Activated naive CD8-positive, alpha-beta T cell treated with anti-CD3 and anti-CD28 coated beads for 36 hours (primary cell): ENCODE results near the gene PIGH. TPM values are rescaled to one million over a fixed set of nuclear protein-coding genes. Genes with fewer than 3 reads are reported as not detected.
A peak's percentile ranks its signal among the peaks of the same experiment; 100 is the strongest.

Experiments used
- DNase-seq: peaks from one replicate; pipeline ENCODE4 v3.0.0; 2021
- H3K27ac Mint-ChIP-seq: one replicate; pipeline ENCODE4 v1.8.0; 2022; ENCODE audit warnings: mild to moderate bottlenecking, moderate library complexity, mixed read lengths
- H3K27me3 Mint-ChIP-seq: one replicate; pipeline ENCODE4 v1.8.0; 2022; ENCODE audit warnings: mild to moderate bottlenecking, mixed read lengths
- H3K36me3 Mint-ChIP-seq: one replicate; pipeline ENCODE4 v1.8.0; 2021; ENCODE audit warnings: mild to moderate bottlenecking, mixed read lengths
- H3K4me1 Mint-ChIP-seq: one replicate; pipeline ENCODE4 v1.8.0; 2021; ENCODE audit warnings: mixed read lengths
- H3K4me3 Mint-ChIP-seq: one replicate; pipeline ENCODE4 v1.8.0; 2022; ENCODE audit warnings: mild to moderate bottlenecking, moderate library complexity, mixed read lengths
- H3K9me3 Mint-ChIP-seq: one replicate; pipeline ENCODE4 v1.8.0; 2022; ENCODE audit warnings: mixed read lengths
- total RNA-seq, 2 experiments: library from RNA; stranded (reverse); gene quantifications; one replicate each; pipeline ENCODE4 v1.2.3, GENCODE V29; 2021

PIGH gene
- total RNA-seq, 2 experiments from 2014 or later: 17.5 to 18.2 TPM

GRCh38 chr14:67572608-67573007 lies 27.5 kb downstream of the PIGH start:
- H3K36me3 Mint-ChIP-seq: no peaks in the 10 kb centered on the region
- H3K4me1 Mint-ChIP-seq: peaks cover 3% of the 10 kb centered on the region
- H3K27ac Mint-ChIP-seq: no peak overlapping the region
- no peak overlapping the region for H3K4me3 Mint-ChIP-seq
- no peaks in the 10 kb centered on the region for H3K9me3 Mint-ChIP-seq
- H3K27me3 Mint-ChIP-seq: no peaks in the 10 kb centered on the region
- no peak for DNase-seq

DNA sequence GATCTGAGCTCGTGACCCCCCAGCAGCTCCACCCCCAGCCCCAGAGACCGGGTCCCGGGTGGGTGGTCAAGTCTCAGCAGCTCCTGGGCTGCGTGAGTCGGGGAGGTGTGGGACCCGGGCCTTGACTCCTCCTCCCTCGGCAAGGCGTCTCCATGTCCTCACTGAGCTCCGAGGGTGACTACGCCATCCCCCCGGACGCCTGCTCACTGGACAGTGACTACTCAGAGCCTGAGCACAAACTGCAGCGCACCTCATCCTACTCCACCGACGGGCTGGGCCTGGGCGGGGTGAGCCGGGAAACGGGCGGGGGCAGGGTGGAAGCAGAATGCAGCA lies 28.1 kb downstream of the PIGH start:
- Mint-ChIP-seq H3K27ac (no peak overlapping the region), H3K4me1 (peaks cover 3% of the 10 kb centered on the region), H3K9me3 (no peaks in the 10 kb centered on the region), H3K27me3 (no peaks in the 10 kb centered on the region), H3K4me3 (no peak overlapping the region), H3K36me3 (no peaks in the 10 kb centered on the region)
- DNase-seq: no peak

- H3K27me3 Mint-ChIP-seq: no peaks in the 10 kb centered on the region
- peak; percentile 64 for DNase-seq
- no peaks in the 10 kb centered on the region for H3K9me3 Mint-ChIP-seq
- no peak overlapping the region for H3K4me3 Mint-ChIP-seq
- H3K4me1 Mint-ChIP-seq: peaks cover 3% of the 10 kb centered on the region
- no peak overlapping the region for H3K27ac Mint-ChIP-seq
- no peaks in the 10 kb centered on the region for H3K36me3 Mint-ChIP-seq
These were observed 28.6 kb downstream of the PIGH start for GRCh38 chr14:67571275-67571990.

DNA sequence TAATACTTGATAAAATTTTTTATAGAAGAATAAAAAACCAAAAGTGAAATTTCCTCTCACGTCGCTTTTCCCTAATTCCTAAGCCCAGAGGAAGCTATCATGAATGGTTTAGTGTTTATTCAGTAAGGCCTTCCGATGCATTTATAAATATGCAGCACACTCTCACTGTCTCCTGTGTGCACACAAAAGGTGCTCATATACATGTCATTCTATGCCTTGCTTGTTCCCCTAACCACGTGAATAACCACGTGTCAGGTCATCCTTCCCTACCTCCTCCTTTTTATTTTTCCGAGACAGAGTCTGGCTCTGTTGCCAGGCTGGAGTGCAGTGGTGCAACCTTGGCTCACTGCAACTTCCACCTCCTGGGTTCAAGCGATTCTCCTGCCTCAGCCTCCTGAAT lies 29.6 kb downstream of the PIGH start:
- Mint-ChIP-seq H3K27me3 (no peaks in the 10 kb centered on the region), H3K4me1 (peaks cover 3% of the 10 kb centered on the region), H3K4me3 (no peak overlapping the region), H3K27ac (no peak overlapping the region), H3K36me3 (no peaks in the 10 kb centered on the region), H3K9me3 (no peaks in the 10 kb centered on the region)
- DNase-seq: no peak

DNA sequence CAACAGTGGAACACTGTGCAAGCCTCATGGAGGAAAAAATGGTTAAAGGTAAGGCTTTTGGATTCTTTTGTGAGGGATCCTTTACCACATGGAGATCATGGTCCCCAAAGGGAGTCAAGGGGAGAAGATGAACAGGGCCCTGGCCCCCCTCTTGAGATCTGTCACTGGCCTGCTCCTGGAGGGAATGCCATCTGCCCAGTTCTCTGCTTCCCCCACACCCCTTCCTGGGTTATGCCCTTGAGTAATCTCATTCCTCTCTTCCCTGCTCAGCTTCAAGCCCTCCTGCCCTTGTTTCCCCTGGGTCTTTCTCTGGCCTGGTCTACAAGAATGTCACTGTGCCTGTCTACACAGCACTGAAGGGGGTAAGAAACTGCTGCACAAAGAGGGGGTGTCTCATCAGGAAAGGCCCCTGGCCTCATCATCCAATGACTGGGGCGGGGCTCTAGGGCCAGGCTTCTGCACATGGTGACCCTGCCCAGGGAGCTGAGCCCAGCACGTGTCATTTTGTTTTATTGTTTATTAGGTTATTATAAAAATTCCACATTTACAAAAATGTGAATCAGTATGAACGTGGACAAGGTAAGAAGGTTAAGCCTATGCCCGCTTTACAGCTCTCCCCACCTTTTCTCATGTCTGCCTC lies 30.3 kb downstream of the PIGH start:
- Mint-ChIP-seq H3K27me3 (no peaks in the 10 kb centered on the region), H3K36me3 (no peaks in the 10 kb centered on the region), H3K4me3 (no peak overlapping the region), H3K4me1 (peaks cover 3% of the 10 kb centered on the region), H3K27ac (no peak overlapping the region), H3K9me3 (no peaks in the 10 kb centered on the region)
- DNase-seq: no peak

GRCh38 chr14:67569011-67569650 lies 30.9 kb downstream of the PIGH start:
- no peak overlapping the region for H3K4me3 Mint-ChIP-seq
- no peak overlapping the region for H3K27ac Mint-ChIP-seq
- peaks cover 3% of the 10 kb centered on the region for H3K4me1 Mint-ChIP-seq
- DNase-seq: no peak
- no peaks in the 10 kb centered on the region for H3K36me3 Mint-ChIP-seq
- no peaks in the 10 kb centered on the region for H3K27me3 Mint-ChIP-seq
- no peaks in the 10 kb centered on the region for H3K9me3 Mint-ChIP-seq

- Mint-ChIP-seq H3K9me3 (no peaks in the 10 kb centered on the region), H3K4me1 (peaks cover 3% of the 10 kb centered on the region), H3K4me3 (no peak overlapping the region), H3K27me3 (no peaks in the 10 kb centered on the region), H3K36me3 (no peaks in the 10 kb centered on the region), H3K27ac (no peak overlapping the region)
- DNase-seq: no peak
These were observed 32.4 kb downstream of the PIGH start for GRCh38 chr14:67567654-67568053.

GRCh38 chr14:67566908-67567307 lies 33.2 kb downstream of the PIGH start:
- no peaks in the 10 kb centered on the region for H3K9me3 Mint-ChIP-seq
- H3K4me3 Mint-ChIP-seq: no peak overlapping the region
- no peaks in the 10 kb centered on the region for H3K27me3 Mint-ChIP-seq
- H3K36me3 Mint-ChIP-seq: no peaks in the 10 kb centered on the region
- peaks cover 3% of the 10 kb centered on the region for H3K4me1 Mint-ChIP-seq
- DNase-seq: no peak
- no peak overlapping the region for H3K27ac Mint-ChIP-seq

DNA sequence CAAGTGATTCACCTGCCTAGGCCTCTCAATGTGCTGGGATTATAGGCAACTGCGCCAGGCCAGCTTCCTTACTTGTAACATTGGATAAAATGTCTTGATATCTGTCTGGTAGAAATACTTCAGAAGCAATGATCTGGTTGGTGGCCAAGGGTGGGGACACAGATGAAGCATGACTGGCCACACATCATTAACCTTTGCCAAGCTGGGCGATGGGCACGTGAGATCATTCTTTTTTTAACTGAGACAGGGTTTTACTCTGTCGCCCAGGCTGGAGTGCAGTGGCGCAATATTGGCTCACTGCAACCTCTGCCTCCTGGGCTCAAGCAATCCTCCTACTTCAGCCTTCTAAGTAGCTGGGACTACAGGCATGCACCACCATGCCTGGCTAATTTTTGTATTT lies 35.8 kb downstream of the PIGH start:
- H3K27me3 Mint-ChIP-seq: no peaks in the 10 kb centered on the region
- H3K9me3 Mint-ChIP-seq: no peaks in the 10 kb centered on the region
- H3K27ac Mint-ChIP-seq: no peak overlapping the region
- DNase-seq: no peak
- H3K4me3 Mint-ChIP-seq: no peak overlapping the region
- H3K36me3 Mint-ChIP-seq: no peaks in the 10 kb centered on the region
- H3K4me1 Mint-ChIP-seq: no peaks in the 10 kb centered on the region

GRCh38 chr14:67562776-67563150 lies 37.3 kb downstream of the PIGH start:
- Mint-ChIP-seq H3K36me3 (no peaks in the 10 kb centered on the region), H3K4me1 (no peaks in the 10 kb centered on the region), H3K27me3 (no peaks in the 10 kb centered on the region), H3K4me3 (no peak overlapping the region), H3K9me3 (no peaks in the 10 kb centered on the region), H3K27ac (no peak overlapping the region)
- DNase-seq: no peak

- Mint-ChIP-seq H3K36me3 (no peaks in the 10 kb centered on the region), H3K4me1 (no peaks in the 10 kb centered on the region), H3K9me3 (no peaks in the 10 kb centered on the region), H3K4me3 (no peak overlapping the region), H3K27me3 (no peaks in the 10 kb centered on the region), H3K27ac (no peak overlapping the region)
- no peak for DNase-seq
These were observed 37.9 kb downstream of the PIGH start for GRCh38 chr14:67562025-67562775.

- H3K27me3 Mint-ChIP-seq: no peaks in the 10 kb centered on the region
These were observed 40.4 kb downstream of the PIGH start for GRCh38 chr14:67559639-67560038.

GRCh38 chr14:67557656-67558055 lies 42.4 kb downstream of the PIGH start:
- no peak overlapping the region for H3K4me3 Mint-ChIP-seq
- H3K27me3 Mint-ChIP-seq: no peaks in the 10 kb centered on the region
- H3K9me3 Mint-ChIP-seq: no peaks in the 10 kb centered on the region
- H3K27ac Mint-ChIP-seq: no peak overlapping the region
- H3K4me1 Mint-ChIP-seq: peaks cover 1% of the 10 kb centered on the region
- H3K36me3 Mint-ChIP-seq: no peaks in the 10 kb centered on the region
- DNase-seq: no peak

More at GRCh38 chr14:67559639-67560038, 40.4 kb downstream of the PIGH start:
- Mint-ChIP-seq H3K9me3 (no peaks in the 10 kb centered on the region), H3K4me1 (peaks cover 1% of the 10 kb centered on the region), H3K36me3 (no peaks in the 10 kb centered on the region), H3K4me3 (no peak overlapping the region), H3K27ac (no peak overlapping the region)
- DNase-seq: no peak

DNA sequence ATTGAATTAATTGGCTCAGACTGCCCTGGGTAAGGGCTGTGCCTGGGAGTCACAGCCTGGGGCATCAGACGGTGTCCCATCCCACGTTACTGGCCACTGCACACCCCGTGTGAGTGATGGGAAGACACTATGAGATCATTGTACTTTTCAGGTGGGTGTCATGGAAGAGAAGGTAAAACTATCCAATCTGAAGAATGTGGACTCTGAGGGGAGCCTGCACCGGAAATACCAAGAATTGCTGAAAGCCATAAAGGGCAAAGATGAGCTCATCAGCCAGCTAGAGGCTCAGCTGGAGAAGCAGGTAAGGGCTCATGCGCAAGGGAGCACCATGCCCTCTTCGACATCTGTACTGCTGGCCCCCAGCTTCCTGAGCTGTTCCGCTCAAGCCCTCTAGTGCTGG lies 43.0 kb downstream of the PIGH start:
- DNase-seq: no peak
- Mint-ChIP-seq H3K4me3 (no peak overlapping the region), H3K27me3 (no peaks in the 10 kb centered on the region), H3K4me1 (peaks cover 1% of the 10 kb centered on the region), H3K27ac (no peak overlapping the region), H3K36me3 (no peaks in the 10 kb centered on the region), H3K9me3 (no peaks in the 10 kb centered on the region)

DNA sequence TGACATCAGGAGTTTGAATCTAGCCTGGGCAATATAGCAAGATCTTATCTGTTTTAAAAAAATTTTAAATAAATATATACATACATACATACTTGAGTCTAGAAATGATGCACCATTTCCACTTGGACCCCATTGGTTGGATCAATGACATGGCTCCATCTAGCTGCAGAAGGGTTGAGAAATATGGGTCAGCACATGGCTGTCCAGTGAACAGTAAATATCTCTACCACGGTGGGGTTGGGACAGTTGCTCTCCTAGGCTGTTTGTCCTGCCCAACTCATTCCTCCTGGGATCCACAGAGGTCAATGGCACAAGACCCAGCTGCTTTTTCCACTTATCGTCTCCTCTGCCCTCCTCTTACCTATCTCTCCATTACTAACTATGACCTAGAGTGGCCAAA lies 43.4 kb downstream of the PIGH start:
- no peak for DNase-seq
- Mint-ChIP-seq H3K4me1 (peaks cover 1% of the 10 kb centered on the region), H3K9me3 (no peaks in the 10 kb centered on the region), H3K4me3 (no peak overlapping the region), H3K27me3 (no peaks in the 10 kb centered on the region), H3K36me3 (no peaks in the 10 kb centered on the region), H3K27ac (no peak overlapping the region)
